GM12891 (cell line): ENCODE measurements around the gene GPS1.

Source experiments
- DNase-seq: peaks from one replicate; pipeline ENCODE4 v3.0.0; 2011; ENCODE audit warnings: low spot score; ENCODE audit not compliant: insufficient read length
- FAIRE-seq: peaks from 2 replicates; lab custom pipeline; 2011; peaks lifted over from hg19 to GRCh38; lab: Jason Lieb, UNC
- PAX5 ChIP-seq: IDR thresholded peaks from 2 replicates; pipeline ENCODE4 v1.6.1; 2011; ENCODE audit warnings: low read length, moderate library complexity, mild to moderate bottlenecking; ENCODE audit not compliant: insufficient read depth, severe bottlenecking
- POLR2A ChIP-seq: IDR thresholded peaks from 2 replicates; pipeline ENCODE4 v1.6.1; 2011; ENCODE audit warnings: low read depth, low read length, control low read depth
- POLR2AphosphoS5 ChIP-seq: IDR thresholded peaks from 2 replicates; pipeline ENCODE4 v1.6.1; 2011; ENCODE audit warnings: low read depth, low read length, control low read depth
- POU2F2 ChIP-seq: IDR thresholded peaks from 2 replicates; pipeline ENCODE4 v1.6.1; 2011; ENCODE audit warnings: low read depth, mild to moderate bottlenecking, control low read depth, low read length, moderate library complexity
- SPI1 ChIP-seq: IDR thresholded peaks from 2 replicates; pipeline ENCODE4 v1.6.1; 2011; ENCODE audit warnings: low read depth, low read length, control low read depth
- TAF1 ChIP-seq: IDR thresholded peaks from 2 replicates; pipeline ENCODE4 v1.6.1; 2011; ENCODE audit warnings: low read depth, low read length, control low read depth

The GPS1 gene

DNA sequence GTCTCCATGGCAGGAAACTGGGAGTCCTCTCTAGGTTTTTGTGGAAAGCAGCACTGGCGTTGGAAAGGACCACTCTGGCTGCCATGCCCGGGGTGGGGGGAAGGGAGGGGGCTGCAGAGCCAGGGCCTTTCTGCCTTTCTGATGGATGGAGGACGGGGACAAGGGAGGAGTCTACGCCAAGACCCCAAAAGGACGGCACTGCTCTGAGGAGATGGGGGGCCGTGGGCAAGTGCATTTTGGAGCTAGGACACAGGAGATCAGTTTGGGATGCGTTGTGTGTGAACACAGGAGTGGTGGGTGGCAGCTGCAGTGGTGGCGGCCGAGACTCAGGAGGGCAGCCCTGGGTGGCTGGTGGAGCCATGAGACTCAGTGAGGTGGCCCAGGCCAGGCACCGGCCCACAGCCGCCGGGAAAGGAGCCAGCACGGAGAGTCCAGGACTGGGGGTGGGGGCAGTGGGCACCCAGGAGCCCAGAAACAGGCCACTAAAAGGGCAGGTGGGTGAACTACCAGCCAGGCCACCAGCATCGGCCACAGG, 31.1 kb upstream of the GPS1 start:
- no peak for FAIRE-seq
- TF ChIP-seq POU2F2 (no peak), PAX5 (no peak), TAF1 (no peak), POLR2A (no peak), SPI1 (no peak), POLR2AphosphoS5 (no peak)
- DNase-seq, result no peak

GRCh38 chr17:82021107-82021899, 30.4 kb upstream of the GPS1 start:
- no peak for TF ChIP-seq POU2F2
- TF ChIP-seq TAF1, result no peak
- no peak for TF ChIP-seq POLR2A
- TF ChIP-seq SPI1, result no peak
- no peak for TF ChIP-seq POLR2AphosphoS5
- TF ChIP-seq PAX5, result no peak
- FAIRE-seq (peak; percentile 91), DNase-seq (no peak)

GRCh38 chr17:82021900-82022309, 29.8 kb upstream of the GPS1 start:
- FAIRE-seq (peak; percentile 76), DNase-seq (no peak)
- no peak for TF ChIP-seq SPI1
- no peak for TF ChIP-seq POLR2A
- TF ChIP-seq TAF1, result no peak
- TF ChIP-seq POLR2AphosphoS5, result no peak
- no peak for TF ChIP-seq POU2F2
- TF ChIP-seq PAX5, result no peak

- FAIRE-seq, result no peak
- TF ChIP-seq POLR2A, result no peak
- TF ChIP-seq SPI1, result no peak
- TF ChIP-seq POU2F2, result no peak
- no peak for TF ChIP-seq PAX5
- TF ChIP-seq TAF1, result no peak; the same call in 1 of the 2 replicates
- no peak for TF ChIP-seq POLR2AphosphoS5
These were observed 29.3 kb upstream of the GPS1 start, which contains the start of gene CENPX for GRCh38 chr17:82022310-82022980. CENPX (minus strand) TSS chr17:82022878; CDS start chr17:82022861, 17 bp downstream.

DNA sequence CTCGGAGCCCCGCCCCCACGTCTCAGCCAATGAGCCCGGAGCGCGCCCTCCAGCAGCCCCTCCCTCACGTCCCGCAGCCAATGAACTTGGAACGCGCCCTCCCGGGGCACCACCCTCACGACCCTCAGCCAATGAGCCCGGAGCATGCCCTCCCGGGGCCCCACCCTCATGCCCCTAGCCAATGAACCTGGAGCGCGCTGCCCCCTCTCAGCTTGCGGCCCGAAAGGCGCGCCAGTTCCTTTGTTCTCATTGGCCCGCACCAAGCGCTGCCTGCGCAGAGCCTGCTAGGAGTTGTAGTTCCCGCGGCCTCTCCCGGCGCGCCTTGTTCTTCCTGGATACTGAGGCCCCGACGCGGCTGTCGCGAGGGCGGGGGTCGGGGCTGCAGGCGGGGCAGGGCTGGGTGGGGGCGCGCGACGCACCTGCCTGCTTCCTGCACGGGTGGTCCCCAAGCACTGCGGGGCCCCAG, 28.7 kb upstream of the GPS1 start, which contains the start of gene LRRC45:
TSS of gene LRRC45 (plus strand) at position 325 of the 466 bp plus-strand sequence. CDS start 339 bp downstream, outside the sequence.
- DNase-seq (peak; percentile 100), FAIRE-seq (peak; percentile 99)
- TF ChIP-seq SPI1 (0 out of 2 replicates have a peak, but pooled peaks have one; percentile 4), POU2F2 (no peak), PAX5 (no peak), TAF1 (no peak), POLR2A (no peak), POLR2AphosphoS5 (no peak)

More at GRCh38 chr17:82022310-82022980, 29.3 kb upstream of the GPS1 start, which contains the start of gene CENPX:
- DNase-seq, result no peak

GRCh38 chr17:82023447-82024241, 28.1 kb upstream of the GPS1 start:
- TF ChIP-seq POLR2AphosphoS5 (no peak), TAF1 (no peak), POU2F2 (no peak)
- DNase-seq, result no peak
- FAIRE-seq, result peak; percentile 38

DNA sequence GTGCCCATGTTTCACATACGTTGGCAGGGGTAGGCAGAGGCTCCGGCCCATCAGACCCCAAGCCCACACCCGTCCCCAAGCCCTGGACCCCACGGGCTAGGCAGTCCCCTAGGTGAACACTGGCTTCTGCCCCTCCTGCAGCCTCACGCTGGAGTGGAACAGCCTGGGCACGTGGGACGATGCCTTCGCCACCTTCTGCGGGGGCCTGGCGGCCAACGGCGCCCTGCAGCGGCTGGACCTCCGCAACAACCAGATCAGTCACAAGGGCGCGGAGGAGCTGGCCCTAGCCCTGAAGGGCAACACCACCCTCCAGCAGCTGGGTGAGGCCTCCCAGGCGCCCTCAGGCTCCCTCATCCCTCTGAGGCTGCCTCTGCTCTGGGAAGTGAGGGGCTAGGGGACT, 26.8 kb upstream of the GPS1 start:
- no peak for TF ChIP-seq POU2F2
- no peak for TF ChIP-seq POLR2A
- no peak for TF ChIP-seq PAX5
- TF ChIP-seq SPI1, result no peak
- TF ChIP-seq TAF1, result no peak
- TF ChIP-seq POLR2AphosphoS5, result no peak
- FAIRE-seq, result no peak
- no peak for DNase-seq

DNA sequence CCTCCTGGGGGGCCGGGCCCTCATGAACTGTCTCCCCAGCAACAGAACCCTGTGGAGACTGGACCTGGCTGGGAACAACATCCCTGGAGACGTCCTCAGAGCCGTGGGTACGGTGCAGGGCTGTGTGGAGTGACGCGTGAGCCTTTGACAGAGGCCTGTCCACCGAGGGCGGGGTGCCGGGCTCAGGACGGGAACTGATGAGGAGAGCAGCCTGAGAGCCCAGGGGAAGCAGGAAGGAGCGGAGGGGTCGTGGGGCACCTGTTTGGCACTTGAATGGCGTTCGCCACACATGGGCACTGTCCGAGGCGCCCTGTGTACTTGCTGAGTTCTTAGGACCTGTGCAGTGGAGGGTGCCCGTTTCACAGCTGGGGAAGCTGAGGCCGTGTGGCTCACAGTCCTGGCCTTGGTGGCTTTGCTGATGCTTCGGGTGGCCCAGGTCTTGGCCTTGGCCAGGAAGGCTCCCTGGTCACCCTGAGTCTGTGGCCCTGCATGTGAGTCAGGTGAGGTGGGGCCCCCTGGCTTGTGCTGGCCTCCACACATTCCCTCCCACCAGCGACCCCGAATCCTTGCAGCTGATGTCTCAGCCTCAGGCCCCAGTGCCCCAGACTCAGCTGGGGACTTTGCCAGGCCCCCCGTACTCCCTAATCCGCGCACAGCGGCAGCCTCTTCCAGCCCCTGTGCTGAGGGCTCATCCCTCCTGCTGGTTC, 26.1 kb upstream of the GPS1 start:
- TF ChIP-seq TAF1 (no peak), SPI1 (no peak), POU2F2 (no peak), POLR2A (no peak), PAX5 (no peak), POLR2AphosphoS5 (no peak)
- FAIRE-seq (no peak), DNase-seq (no peak)
